Sciatic nerve (tissue), 2 donors: ENCODE data around the gene MIP. TPM values are rescaled to one million over a fixed set of nuclear protein-coding genes. Genes with fewer than 3 reads are reported as not detected.
"Not testable (repeated sequence)": the region's sequence is repeated elsewhere in the genome, so short reads cannot be mapped to it uniquely, and the experiment has no call there.

Experiments
- ATAC-seq: fragments of 200-7000 bp; cut with Tn5 transposase; one replicate; pipeline ENCODE4 v1.9.1; 2020; ENCODE audit warnings: mild to moderate bottlenecking, moderate library complexity
- DNase-seq: peaks from one replicate; pipeline ENCODE4 v3.0.0-alpha.2; 2020; ENCODE audit warnings: low spot score
- intact Hi-C: fragments of 100-400 bp; cut with DNase I; formaldehyde crosslinking; loops from one replicate; pipeline ENCODE4 v1.14.2; 2022
- total RNA-seq: library from RNA; stranded (reverse); fragmentation: NEBNext Ultra II Directional; extraction: Animal tissue kit (Norgen Biotek cat#: 25700); gene quantifications from one replicate; pipeline ENCODE4 v1.2.1, GENCODE V29; 2021
- donor health status: DM: no; HTN: no; CAD: no.
- donor health status: DM: no; HTN: no; CAD: no.

Gene MIP
- total RNA-seq, 1 donor from 2014 or later, result not detected

DNA sequence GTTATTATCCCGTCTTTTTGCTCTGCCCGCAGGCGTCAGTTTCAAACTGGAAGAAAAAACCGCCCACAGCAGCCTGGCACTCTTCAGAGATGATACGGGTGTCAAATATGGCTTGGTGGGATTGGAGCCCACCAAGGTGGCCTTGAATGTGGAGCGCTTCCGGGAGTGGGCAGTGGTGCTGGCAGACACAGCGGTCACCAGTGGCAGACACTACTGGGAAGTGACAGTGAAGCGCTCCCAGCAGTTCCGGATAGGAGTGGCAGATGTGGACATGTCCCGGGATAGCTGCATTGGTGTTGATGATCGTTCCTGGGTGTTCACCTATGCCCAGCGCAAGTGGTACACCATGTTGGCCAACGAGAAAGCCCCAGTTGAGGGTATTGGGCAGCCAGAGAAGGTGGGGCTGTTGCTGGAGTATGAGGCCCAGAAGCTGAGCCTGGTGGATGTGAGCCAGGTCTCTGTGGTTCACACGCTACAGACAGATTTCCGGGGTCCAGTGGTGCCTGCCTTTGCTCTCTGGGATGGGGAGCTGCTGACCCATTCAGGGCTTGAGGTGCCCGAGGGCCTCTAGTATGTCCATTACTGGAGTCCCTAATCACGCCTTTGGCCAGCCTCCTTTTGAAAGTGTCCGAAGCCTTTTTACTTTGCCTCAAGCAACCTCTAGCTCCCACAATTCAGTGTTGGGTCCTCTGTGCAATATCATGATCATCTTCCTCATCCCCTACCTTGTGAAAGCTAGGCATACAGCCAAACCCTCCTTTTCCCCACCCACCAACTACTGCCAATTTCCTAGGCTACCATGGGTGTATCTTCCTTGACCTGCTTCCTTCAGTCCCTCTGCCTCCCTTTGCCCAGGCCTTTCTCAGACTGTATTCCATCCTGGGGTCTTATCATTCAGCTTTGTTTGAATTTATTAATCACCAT, 14.8 kb upstream of the MIP start:
- DNase-seq (no peak), ATAC-seq (peak; percentile 18)
- intact Hi-C loops, result loop anchor here (10.0 kb wide), 1 partner anchor 274 kb away; no protein-coding TSS in a partner anchor

DNA sequence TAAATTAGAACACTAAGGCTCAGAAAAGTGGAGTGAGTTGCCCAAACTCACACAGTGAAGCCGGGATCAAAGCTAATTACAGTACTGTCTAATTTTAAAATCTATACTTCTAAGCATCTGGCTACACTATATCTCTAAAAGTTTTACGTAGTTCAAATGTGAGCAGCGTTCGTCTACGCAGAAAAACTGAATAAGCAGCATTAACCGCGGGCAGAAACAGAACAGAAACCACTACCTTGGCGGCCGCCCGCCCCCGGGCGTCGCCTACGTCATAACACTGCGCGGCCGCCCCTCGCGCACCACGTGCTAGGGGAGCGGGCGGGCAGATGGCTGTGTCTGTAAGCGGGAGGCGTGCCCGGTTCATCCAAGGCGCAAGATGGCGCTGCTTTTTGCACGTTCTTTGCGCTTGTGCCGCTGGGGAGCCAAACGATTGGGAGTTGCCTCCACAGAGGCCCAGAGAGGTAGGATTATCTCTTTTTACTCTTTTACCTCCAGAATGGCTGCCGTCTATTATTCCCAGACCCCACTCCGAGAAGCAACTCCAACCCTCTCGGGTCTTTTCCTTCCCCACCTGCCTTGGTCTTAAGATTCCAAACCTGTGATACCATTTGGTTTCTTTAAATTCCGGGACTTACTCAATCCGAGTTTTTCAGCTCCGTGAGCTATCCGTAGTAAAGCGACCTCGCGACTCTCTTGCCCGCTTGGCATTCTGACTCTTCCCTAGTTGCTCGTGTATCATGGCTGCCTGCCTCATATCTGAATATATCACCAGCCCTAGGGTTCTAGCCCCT, 14.0 kb upstream of the MIP start, which contains the start of gene SPRYD4:
TSS of gene SPRYD4 (plus strand) at position 363 of the 791 bp plus-strand sequence. CDS start at position 377, 14 bp downstream.
- peak; percentile 95 for DNase-seq
- ATAC-seq, result peak; percentile 99
- intact Hi-C loops, result loop anchor here (10.0 kb wide), 1 partner anchor 274 kb away; no protein-coding TSS in a partner anchor

DNA sequence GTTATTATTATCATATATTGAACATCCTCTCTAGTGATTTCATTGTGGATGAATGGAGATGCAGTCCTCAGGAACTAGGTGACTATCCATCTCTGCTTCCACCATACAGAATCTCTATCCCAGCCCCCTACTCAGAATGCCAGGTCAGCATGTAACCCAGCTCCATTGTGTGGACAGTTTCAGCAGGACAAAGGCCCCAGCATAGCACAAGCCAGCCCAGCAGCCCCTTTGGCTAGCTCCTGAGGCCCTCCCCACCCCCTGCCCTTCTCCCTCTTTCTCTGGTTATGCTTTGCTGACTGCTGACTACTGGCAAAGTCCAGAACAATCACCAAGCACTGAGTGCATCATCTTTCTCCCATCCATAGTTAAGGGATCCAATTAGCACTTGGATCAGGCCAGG, 8.1 kb upstream of the MIP start:
- ATAC-seq (no peak), DNase-seq (no peak)
- intact Hi-C loops, result loop anchor here (10.0 kb wide), 1 partner anchor 268 kb away; no protein-coding TSS in a partner anchor

DNA sequence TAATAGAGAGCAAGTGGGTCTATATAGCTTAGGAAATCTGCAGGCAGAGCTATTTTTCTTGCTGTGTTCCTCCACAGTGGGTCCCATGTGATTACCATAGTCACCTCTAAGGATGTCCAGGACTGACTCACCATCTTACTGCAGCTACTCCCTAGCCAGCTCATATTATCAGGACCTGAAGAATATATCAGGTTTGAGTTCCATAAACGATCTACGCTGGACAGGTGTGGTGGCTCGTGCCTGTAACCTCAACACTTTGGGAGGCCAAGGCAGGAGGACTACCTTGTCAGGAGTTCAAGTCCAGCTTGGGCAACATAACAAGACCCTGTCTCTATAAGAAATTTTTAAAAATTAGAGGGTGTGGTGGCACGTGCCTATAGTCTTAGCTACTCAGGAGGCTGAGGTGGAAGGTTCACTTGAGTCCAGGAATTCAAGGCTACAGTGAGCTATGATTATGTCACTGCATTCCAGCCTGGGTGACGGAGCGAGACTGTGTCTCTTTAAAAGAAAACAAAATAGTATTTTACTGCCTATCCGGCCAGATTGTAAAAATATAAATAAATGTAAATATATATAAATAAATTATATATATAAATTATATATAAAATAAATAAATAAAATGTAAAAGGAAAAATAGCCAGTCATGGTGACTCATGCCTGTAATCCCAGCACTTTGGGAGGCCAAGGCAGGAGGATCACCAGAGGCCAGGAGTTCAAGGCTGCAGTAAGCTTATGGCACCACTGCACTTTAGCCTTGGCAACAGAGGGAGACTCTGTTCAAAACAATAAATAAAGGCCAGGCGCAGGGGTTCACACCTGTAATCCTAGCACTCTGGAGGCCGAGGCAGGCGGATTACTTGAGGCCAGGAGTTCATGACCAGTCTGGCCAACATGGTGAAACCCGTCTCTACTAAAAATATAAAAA, 7.0 kb upstream of the MIP start:
- no peak for DNase-seq
- intact Hi-C loops, result loop anchor here (10.0 kb wide), 1 partner anchor 267 kb away; no protein-coding TSS in a partner anchor

DNA sequence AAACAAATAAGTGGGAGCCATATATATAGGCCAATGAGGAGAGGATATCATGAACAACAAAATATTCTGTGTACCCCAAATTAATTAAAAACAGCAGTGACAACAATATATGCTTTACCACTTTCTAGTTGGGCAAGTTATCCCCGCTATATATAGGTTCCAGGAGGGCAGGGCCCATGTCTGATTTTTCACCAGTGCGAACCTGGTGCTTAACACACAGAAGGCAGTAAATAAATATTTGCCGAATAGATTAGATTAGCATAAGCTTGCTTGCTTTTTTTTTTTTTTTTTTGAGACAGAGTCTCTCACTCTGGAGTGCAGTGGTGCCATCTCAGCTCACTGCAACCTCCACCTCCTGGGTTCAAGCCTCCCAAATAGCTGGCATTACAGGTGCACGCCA, 3.4 kb upstream of the MIP start:
- ATAC-seq (no peak), DNase-seq (no peak)
- intact Hi-C loops, result loop anchor here (10.0 kb wide), 1 partner anchor 103 kb away; no protein-coding TSS in a partner anchor

More for the DNA sequence above, 7.0 kb upstream of the MIP start:
- no peak for ATAC-seq

DNA sequence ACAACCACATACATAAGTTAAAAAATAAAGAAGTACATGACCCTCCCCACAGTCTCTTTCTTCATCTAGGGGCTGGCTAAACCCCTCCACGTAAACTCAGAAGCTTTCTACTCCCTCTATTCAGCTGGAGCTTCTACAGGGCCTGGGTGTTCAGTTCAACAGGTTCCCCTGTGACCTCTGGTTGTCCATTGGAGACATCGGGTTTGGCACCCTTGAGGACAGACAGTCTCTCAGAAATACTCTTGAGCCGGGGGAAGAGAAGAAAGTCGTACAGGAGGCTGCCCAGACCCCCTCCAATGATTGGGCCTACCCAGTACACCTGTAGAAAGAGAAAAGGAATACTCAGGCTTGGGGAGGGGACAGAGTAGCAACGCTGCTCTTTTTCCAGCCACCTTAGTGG, 3.3 kb downstream of the MIP start:
- DNase-seq (no peak), ATAC-seq (no peak)
- intact Hi-C loops, result loop anchor here (10.0 kb wide), 1 partner anchor 96 kb away; no protein-coding TSS in a partner anchor

DNA sequence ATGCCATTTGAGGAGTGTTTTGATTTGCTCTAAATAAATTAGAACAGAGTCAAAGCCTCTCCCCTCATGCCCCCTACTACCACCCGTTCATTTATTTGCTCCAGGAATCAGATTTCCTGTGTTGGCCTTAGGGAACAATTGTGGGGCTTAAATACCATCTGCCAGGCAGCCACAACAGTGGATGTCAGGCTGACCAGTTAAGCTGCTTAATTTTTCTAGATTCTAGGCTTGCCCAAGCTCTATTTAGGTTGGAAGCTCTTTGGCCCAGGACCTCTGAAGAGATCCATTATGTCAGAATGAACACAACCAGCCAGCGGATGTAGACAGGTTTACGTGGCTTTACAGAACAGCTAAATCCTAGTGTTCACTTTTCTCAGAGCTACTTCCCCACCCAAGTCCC, 4.2 kb downstream of the MIP start:
- no peak for ATAC-seq
- intact Hi-C loops, result loop anchor here (10.0 kb wide), 1 partner anchor 95 kb away; no protein-coding TSS in a partner anchor
- no peak for DNase-seq

DNA sequence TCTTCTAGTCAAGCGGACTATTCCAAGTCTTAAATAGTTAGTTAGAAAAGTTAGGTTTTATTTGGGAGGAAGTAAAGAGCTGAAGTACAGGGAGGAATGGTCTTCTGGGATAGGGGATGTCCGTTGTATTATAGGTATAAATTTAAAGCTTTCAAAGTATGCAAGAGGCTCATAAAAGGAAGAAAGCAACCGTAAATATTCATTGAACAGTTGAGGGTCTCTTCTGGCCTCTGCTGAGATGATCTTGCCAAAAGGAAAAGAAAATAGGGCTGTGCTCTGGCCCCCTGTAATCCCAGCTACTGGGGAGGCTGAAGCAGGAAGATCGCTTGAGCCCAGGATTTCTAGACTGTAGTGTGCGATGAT, 4.9 kb downstream of the MIP start:
- no peak for DNase-seq
- ATAC-seq, result no peak
- intact Hi-C loops, result no loop called here

DNA sequence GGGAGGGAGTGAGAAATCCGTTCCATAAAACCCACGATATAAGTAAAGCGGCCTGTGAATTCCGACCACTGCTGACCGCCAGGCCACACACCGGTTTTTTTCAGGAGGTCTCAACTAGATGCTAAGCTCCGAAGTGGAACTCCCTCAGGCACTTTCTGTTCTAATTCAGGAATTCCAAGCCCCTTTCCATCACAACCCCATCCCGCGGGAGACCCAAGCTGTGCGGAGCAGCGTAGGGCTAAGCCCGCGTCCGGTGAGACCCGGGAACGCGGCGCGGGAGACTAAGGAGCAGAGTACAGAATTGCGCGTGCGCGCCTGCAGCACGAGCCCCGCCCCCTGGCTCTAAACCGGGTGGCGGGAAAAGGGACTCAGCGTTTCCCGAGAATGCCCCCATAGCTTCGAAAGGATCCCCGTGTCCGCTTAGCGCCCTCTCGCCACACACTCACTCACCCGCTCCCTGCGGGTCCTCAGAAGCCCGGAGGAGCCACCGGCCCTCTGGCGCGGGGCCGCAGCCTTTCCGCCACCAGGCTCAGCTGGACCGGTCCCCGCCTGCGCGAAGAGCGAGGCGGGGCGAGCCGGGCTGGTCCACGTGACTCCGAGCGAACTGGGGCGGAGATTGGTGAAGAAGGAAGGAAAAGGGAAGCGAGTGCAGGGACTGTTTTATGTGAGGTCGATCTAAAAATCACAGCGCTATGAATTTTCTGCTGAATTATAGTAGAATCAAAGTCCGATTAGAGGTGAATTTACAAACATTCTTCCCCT, 5.4 kb downstream of the MIP start, which contains the start of gene TIMELESS:
TSS of gene TIMELESS (minus strand) at position 567 of the 762 bp plus-strand sequence. CDS start 15,256 bp downstream, outside the sequence.
- DNase-seq (peak; percentile 93), ATAC-seq (peak; percentile 99)
- intact Hi-C loops, result no loop called here

DNA sequence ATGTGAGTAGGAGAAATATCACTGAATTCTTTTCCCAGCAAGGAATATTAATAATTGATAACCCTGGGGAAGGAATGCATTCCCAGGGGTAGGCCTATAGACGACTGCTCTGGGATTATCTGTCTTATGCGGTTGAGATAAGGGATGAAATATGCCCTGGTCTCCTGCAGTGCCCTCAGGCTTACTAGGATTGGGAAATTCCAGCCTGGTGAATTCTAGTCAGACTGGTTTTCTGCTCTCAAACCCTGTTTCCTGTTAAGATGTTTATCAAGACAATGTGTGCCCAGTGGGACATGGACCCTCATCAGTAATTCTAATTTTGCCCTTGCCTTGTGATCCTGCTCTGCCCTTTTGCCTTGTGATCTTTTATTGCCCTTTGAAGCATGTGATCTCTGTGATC, 11.2 kb downstream of the MIP start:
- intact Hi-C loops, DNase-seq, ATAC-seq: not testable (repeated sequence)

DNA sequence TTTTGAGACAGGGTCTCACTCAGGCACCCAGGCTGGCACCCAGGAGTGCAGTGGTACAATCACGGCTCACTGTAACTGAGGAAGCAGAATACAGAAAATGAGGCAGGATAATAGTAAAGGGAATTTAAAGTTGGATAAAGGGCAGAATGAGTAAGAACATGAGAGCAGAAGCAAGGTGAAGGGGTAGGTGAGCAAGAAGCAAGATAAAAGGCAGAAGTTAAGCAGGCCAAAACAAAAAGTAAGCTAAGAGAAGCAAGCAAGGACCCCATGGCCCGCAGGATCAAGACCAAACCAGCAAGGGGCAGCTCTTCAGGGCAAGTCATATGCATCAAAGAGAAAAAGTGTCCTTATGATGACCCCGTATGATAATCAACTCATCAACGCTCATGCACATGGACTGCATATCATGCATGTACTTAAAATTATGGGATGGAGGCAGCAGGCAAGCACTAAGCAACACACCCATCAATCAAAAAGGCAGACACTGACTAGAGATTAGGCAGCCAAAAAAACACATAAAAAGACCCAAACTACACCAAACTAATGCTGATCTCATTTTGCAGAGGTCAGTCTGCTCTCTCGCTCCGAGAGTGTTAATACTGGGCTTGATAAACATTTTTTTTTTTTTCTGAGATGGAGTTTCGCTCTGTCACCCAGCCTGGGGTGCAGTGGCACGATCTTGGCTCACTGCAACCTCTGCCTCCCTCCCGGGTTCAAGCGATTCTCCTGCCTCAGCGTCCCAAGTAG, 16.9 kb downstream of the MIP start:
- no peak for ATAC-seq
- intact Hi-C loops, result no loop called here
- DNase-seq, result no peak

DNA sequence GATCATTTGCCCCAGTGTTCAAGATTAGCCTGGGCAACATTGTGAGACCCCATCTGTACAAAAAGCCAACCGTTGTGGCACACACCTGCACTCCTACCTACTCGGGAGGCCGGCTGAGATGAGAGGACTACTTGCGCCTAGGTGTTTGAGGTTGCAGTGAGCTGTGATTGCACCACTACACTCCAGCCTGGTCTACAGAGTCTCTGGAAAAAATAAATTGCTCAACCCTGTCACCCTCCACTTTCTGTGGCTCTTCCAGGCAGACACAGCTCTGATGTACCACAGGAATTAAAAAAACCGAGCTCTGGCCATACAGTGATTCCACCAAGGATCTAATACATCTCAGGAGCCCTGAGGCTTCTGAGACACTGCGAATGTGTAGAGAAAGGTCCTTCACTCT, 19.6 kb downstream of the MIP start:
- no peak for ATAC-seq
- no peak for DNase-seq
- intact Hi-C loops, result no loop called here

DNA sequence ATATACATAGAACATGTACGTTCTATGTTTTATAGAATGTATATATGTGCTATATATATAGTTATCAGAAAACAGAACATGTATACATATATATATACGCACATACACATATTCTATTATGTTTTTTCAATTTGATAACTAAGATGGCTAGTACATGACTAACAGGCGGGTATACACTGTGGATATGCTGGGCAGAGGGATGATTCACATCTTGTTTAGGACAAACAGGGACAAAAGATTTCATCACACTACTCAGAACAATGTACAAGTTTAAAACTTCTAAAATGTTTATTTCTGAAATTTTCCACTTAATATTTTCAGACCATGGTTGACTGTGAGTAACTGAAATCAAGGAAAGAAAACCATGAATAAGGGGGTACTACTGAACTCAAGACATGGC, 22.6 kb downstream of the MIP start:
- no peak for ATAC-seq
- intact Hi-C loops, result no loop called here
- DNase-seq, result no peak

DNA sequence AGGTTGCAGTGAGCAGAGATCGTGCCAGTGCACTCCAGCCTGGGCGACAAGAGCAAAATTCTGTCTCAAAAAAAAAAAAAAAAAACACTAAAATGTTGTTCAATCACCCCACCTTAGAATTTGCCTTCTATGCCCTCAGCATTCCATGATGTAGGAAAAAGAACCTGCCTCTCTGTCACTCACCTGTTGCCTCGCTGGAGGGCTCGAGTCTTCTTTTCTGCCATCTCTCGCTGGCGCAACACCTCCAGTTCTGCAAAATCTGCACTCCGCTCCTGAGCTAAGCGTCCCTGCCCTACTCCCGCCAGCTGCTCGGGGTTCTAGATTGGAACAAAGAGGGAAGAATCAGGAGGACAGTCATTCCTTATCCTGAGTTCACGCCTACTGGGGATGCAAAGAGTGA, 23.2 kb downstream of the MIP start:
- ATAC-seq, result no peak
- intact Hi-C loops, result no loop called here

DNA sequence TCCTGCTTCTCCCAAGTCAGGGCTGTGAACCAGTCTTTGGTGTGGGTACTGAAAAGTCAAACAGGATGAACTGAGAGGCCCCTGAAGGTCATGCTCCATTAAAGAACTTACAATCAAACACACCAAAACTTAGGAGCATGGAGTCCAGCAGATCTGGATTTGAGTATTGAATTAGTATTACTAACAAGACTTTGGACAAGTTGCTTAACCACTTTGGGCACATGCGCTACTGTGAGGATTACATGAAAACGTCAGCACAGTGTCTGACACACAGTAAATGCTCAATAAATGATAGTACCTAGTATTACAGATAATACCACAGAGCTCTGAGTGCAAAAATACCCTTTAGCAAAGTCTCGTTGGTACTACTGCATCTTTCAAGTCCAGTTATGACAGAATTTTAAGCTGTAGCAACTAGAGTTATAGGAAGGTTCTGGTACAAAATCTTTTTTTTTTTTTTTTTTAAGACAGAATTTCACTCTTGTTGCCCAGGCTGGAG, 28.5 kb downstream of the MIP start:
- intact Hi-C loops, result no loop called here
- DNase-seq, result no peak
- no peak for ATAC-seq

More for the DNA sequence above, 23.2 kb downstream of the MIP start:
- DNase-seq, result no peak

DNA sequence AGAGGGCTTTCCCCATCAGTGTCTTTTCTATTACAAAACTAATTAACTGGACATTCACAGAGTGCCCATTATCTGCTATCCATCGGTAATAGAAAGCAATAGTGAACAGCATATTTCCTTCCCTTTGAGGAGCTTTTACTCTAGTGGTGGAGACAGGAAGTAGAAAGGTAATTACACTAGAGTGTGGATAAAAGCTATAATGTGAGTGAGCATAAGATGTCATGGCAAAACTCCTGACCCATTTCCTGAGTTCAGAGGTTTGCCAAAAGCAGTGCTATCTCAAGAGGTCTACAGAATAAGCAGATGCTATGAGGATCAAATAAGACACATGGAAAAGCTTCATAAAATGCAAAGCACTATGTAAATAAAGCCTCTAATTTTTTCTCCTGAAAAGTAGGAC, 29.3 kb downstream of the MIP start:
- no peak for ATAC-seq
- intact Hi-C loops, result no loop called here
- DNase-seq, result no peak

DNA sequence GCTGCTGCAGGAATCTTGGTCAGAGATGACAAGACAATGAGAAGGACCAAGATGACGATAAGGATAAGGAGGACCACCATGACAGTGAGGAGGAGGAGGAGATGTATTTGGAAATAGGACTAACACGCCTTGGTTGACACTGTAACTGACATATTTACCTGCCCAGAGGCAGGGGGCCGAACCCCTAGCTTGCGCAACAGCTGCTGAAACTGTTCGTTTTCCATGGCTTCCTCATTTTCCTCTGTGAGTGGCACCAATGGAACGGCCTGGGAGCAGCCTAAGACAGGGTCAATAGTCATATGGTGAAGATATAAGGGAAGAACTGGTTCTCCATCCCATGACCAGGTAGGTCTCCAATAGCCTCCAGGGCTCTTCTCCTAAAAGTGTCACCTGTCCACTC, 34.0 kb downstream of the MIP start:
- intact Hi-C loops, result loop anchor here (5.0 kb wide), 1 partner anchor 188 kb away; the partner anchor contains the start of gene SLC39A5
- ATAC-seq (no peak), DNase-seq (no peak)
